OCI-LY7 (cell line): ENCODE data around the gene ADARB2. TPM values are rescaled to one million over a fixed set of nuclear protein-coding genes. Genes with fewer than 3 reads are reported as not detected.

Source experiments
- BruUV-seq: library from RNA; stranded (reverse); fragments of 400-500 nt; replicated peaks from 2 replicates; lab custom pipeline; 2021; lab: Mats Ljungman, UMichigan
- CTCF ChIA-PET: fragments of 300-600 bp; sonication (Branson Sonifier 250); formaldehyde crosslinking; loops from one replicate; lab custom pipeline; 2022; ENCODE audit warnings: antibody characterized with exemption; ENCODE audit not compliant: unreplicated experiment; lab: Charles Lee
- POLR2A ChIA-PET: fragments of 300-600 bp; sonication (Branson Sonifier 250); formaldehyde crosslinking; loops from one replicate; lab custom pipeline; 2022; ENCODE audit warnings: antibody characterized with exemption; lab: Charles Lee
- DNase-seq: peaks from one replicate; pipeline ENCODE4 v3.0.0-alpha.2; 2015; ENCODE audit warnings: low spot score
- H2AFZ ChIP-seq: fragments of 200-600 bp; sonication (generic), shearing (Covaris generic); 2 replicates; pipeline ENCODE4 v1.6.1; 2014; ENCODE audit warnings: mild to moderate bottlenecking, antibody characterized with exemption, low read length, moderate library complexity
- H3K27ac ChIP-seq: fragments of 200-600 bp; sonication (generic); 2 replicates; pipeline ENCODE4 v1.5.1; 2014; ENCODE audit warnings: mixed run types, low read depth, mild to moderate bottlenecking, moderate library complexity, low read length, inconsistent platforms; ENCODE audit not compliant: poor library complexity, severe bottlenecking
- H3K36me3 ChIP-seq: fragments of 200-600 bp; sonication (generic); 2 replicates; pipeline ENCODE4 v1.6.1; 2014; ENCODE audit warnings: mild to moderate bottlenecking, antibody characterized with exemption, low read length, moderate library complexity, mixed read lengths; ENCODE audit not compliant: insufficient read depth
- H3K4me1 ChIP-seq: fragments of 200-600 bp; sonication (generic); 2 replicates; pipeline ENCODE4 v1.5.1; 2014; ENCODE audit warnings: mild to moderate bottlenecking, low read length; ENCODE audit not compliant: insufficient read depth, poor library complexity, severe bottlenecking
- H3K4me2 ChIP-seq: fragments of 200-600 bp; sonication (generic); 2 replicates; pipeline ENCODE4 v1.6.1; 2014; ENCODE audit warnings: mild to moderate bottlenecking, low read length
- H3K4me3 ChIP-seq: fragments of 200-600 bp; sonication (generic); 2 replicates; pipeline ENCODE4 v1.5.1; 2014; ENCODE audit warnings: mild to moderate bottlenecking, low read depth, low read length; ENCODE audit not compliant: poor library complexity, severe bottlenecking
- H3K79me2 ChIP-seq: fragments of 200-600 bp; sonication (generic); 2 replicates; pipeline ENCODE4 v1.6.1; 2016; ENCODE audit warnings: low read depth, mild to moderate bottlenecking, low read length, moderate library complexity, mixed read lengths; ENCODE audit not compliant: insufficient read depth
- H3K9me2 ChIP-seq: fragments of 200-600 bp; sonication (generic); 2 replicates; pipeline ENCODE4 v1.6.1; 2016; ENCODE audit warnings: mild to moderate bottlenecking, low read length, mixed read lengths; ENCODE audit not compliant: insufficient read depth
- H3K9me3 ChIP-seq: fragments of 200-600 bp; sonication (generic); 2 replicates; pipeline ENCODE4 v1.6.1; 2014; ENCODE audit warnings: mild to moderate bottlenecking, mixed run types, low read length, mixed read lengths
- H4K20me1 ChIP-seq: fragments of 200-600 bp; sonication (generic); 2 replicates; pipeline ENCODE4 v1.6.1; 2014; ENCODE audit warnings: mild to moderate bottlenecking, antibody characterized with exemption, low read length, moderate library complexity, mixed read lengths; ENCODE audit not compliant: insufficient read depth
- EZH2phosphoT487 ChIP-seq: fragments of 200-600 bp; sonication (generic); IDR thresholded peaks from 2 replicates; pipeline ENCODE4 v1.6.1; 2018; ENCODE audit warnings: low read depth, borderline replicate concordance, mild to moderate bottlenecking, mixed run types, antibody characterized with exemption, low read length, moderate library complexity, mixed read lengths
- intact Hi-C: fragments of 100-400 bp; cut with micrococcal nuclease; formaldehyde crosslinking; loops from one replicate; pipeline ENCODE4 v1.10.0; 2022; ENCODE audit not compliant: unreplicated experiment
- total RNA-seq, 2 experiments: library from RNA; depleted of rRNA in 1 of 2; stranded (reverse); fragments of >200 nt in 1 of 2; shearing (Covaris generic) in 1 of 2; gene quantifications; 2 replicates each; pipeline ENCODE4 v1.2.3, GENCODE V29; 2014 to 2022
- TF ChIP-seq, protein P1 (sequence below): fragments of 200-600 bp; sonication (generic); conservative IDR thresholded peaks from 2 replicates; pipeline ENCODE4 v1.5.1; 2014; ENCODE audit warnings: mild to moderate bottlenecking, antibody characterized with exemption, low read length, moderate library complexity, mixed read lengths

ADARB2 gene
- total RNA-seq, 2 experiments from 2014 or later = 0.03 TPM; not detected in 1

DNA sequence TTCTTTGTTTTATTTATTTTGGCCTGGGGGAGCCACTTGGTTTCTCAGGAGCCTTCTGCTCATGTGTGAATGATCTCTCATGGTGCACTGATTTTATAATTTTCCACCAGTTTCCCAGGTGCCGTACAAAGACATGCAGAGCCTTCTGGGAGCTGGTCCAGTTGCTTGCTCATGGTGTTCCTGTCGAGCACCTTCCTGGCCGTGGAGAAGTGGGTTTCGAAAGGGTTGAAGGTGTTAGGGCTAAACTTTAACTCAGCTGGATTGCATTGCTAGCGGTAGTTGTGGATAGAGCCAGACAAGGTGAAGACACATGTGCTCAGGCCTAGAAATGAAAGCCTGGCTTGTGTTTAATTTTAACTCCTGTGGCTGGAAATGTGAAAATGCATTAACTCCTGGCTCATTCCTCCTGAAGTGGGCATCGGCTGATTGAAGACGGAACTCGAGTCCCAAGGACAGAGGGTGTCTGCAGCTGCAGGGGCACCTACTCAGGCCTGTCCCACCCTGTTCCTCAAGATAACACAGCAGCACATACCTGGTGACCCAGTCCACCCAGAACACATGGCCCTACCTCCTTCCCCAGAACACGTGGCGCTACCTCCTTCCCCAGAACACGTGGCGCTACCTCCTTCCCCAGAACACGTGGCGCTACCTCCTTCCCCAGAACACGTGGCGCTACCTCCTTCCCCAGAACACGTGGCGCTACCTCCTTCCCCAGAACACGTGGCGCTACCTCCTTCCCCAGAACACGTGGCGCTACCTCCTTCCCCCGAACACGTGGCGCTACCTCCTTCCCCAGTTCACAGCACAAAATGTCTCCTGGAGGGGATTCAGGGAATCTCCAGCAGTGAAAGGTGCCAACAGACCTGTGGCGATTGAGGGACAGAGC is 547.9 kb downstream of the ADARB2 start:
- Histone ChIP-seq H3K4me3 (no peak overlapping the region), H3K9me3 (no peaks in the 10 kb centered on the region), H3K79me2 (no peaks in the 10 kb centered on the region), H3K36me3 (no peaks in the 10 kb centered on the region), H3K4me2 (no peak overlapping the region), H4K20me1 (no peaks in the 10 kb centered on the region), H2AFZ (no peak overlapping the region), H3K27ac (no peak overlapping the region), H3K4me1 (no peaks in the 10 kb centered on the region), H3K9me2 (no peaks in the 10 kb centered on the region)
- CTCF ChIA-PET = no interaction called here
- no peak for DNase-seq
- no TSS peak for BruUV-seq
- intact Hi-C loops = no loop called here
- POLR2A ChIA-PET = no interaction called here
- no peak for TF ChIP-seq EZH2phosphoT487
- TF ChIP-seq, protein P1, sequence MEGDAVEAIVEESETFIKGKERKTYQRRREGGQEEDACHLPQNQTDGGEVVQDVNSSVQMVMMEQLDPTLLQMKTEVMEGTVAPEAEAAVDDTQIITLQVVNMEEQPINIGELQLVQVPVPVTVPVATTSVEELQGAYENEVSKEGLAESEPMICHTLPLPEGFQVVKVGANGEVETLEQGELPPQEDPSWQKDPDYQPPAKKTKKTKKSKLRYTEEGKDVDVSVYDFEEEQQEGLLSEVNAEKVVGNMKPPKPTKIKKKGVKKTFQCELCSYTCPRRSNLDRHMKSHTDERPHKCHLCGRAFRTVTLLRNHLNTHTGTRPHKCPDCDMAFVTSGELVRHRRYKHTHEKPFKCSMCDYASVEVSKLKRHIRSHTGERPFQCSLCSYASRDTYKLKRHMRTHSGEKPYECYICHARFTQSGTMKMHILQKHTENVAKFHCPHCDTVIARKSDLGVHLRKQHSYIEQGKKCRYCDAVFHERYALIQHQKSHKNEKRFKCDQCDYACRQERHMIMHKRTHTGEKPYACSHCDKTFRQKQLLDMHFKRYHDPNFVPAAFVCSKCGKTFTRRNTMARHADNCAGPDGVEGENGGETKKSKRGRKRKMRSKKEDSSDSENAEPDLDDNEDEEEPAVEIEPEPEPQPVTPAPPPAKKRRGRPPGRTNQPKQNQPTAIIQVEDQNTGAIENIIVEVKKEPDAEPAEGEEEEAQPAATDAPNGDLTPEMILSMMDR = no peak

DNA sequence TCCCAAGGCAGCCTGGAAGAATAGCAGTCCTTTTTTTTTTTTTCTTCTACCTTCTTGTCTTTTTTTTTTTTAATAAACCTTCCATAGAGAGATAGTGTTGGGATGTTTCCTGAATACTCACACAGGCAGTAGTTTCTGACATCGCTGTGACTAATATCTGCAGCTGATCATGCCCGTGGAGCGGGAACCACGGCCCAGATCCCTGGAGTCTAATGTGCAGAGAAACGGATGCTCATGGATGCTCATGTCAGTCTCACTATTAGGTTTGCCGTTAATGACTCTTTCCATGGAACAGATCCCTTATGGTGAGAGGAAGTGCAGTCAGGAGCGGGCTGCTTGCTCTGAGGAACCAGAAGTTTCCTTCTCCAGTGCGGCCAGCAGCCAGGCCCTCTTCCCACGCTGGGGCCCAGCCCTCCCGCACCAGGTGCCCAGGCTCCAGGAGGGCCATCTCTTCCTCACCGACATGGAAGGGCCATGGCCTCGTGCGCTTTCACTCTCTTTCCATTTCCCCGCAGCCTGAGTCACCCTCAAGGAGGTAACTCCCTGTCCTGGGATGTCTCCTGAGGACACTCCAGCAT is 548.7 kb downstream of the ADARB2 start:
- H3K4me3 ChIP-seq = no peak overlapping the region
- H3K9me2 ChIP-seq = no peaks in the 10 kb centered on the region
- no peak for DNase-seq
- TF ChIP-seq, protein P1 = no peak
- TF ChIP-seq EZH2phosphoT487 = no peak
- no peaks in the 10 kb centered on the region for H3K36me3 ChIP-seq
- no peaks in the 10 kb centered on the region for H4K20me1 ChIP-seq
- intact Hi-C loops = no loop called here
- no TSS peak for BruUV-seq
- H3K4me2 ChIP-seq = no peak overlapping the region
- ChIA-PET CTCF (no interaction called here), POLR2A (no interaction called here)
- no peak overlapping the region for H3K27ac ChIP-seq
- no peaks in the 10 kb centered on the region for H3K9me3 ChIP-seq
- no peak overlapping the region for H2AFZ ChIP-seq
- no peaks in the 10 kb centered on the region for H3K4me1 ChIP-seq
- no peaks in the 10 kb centered on the region for H3K79me2 ChIP-seq
